HG03575 (cell line): ENCODE data around the gene APC2.

ENCODE experiments used
- ATAC-seq: cut with Tn5 transposase; IDR thresholded peaks from one replicate; pipeline ENCODE4 v1.9.1; 2021; ENCODE audit not compliant: unreplicated experiment, insufficient number of reproducible peaks, low FRiP score; ENCODE audit errors: extremely low read depth

The APC2 gene

GRCh38 chr19:1449467-1450442 is at the start of gene APC2:
APC2 (plus strand) TSS chr19:1450121; CDS start chr19:1453002, 2,881 bp downstream.
- no peak for ATAC-seq

- ATAC-seq: no peak
These were observed 49.4 kb upstream of the APC2 start for GRCh38 chr19:1400281-1401137.

GRCh38 chr19:1401138-1401888 is 48.6 kb upstream of the APC2 start, which contains the start of gene GAMT:
GAMT (minus strand) TSS chr19:1401542; CDS start chr19:1401476, 66 bp downstream.
- no peak for ATAC-seq

GRCh38 chr19:1401889-1402217 is 48.1 kb upstream of the APC2 start:
- no peak for ATAC-seq

- no peak for ATAC-seq
These were observed 47.4 kb upstream of the APC2 start for GRCh38 chr19:1402411-1403070.

GRCh38 chr19:1406774-1407527 is 43.0 kb upstream of the APC2 start:
- ATAC-seq: no peak

GRCh38 chr19:1407528-1408299 is 42.2 kb upstream of the APC2 start, which contains the start of gene DAZAP1:
DAZAP1 (plus strand) TSS chr19:1407586; CDS start chr19:1407774, 188 bp downstream.
- no peak for ATAC-seq

- no peak for ATAC-seq
These were observed 41.4 kb upstream of the APC2 start for GRCh38 chr19:1408300-1409203.

GRCh38 chr19:1409204-1410005 is 40.5 kb upstream of the APC2 start:
- ATAC-seq: no peak

GRCh38 chr19:1410136-1410786 is 39.7 kb upstream of the APC2 start:
- ATAC-seq: no peak

GRCh38 chr19:1410789-1411188 is 39.1 kb upstream of the APC2 start:
- ATAC-seq: no peak

GRCh38 chr19:1411255-1412191 is 38.4 kb upstream of the APC2 start:
- ATAC-seq: no peak

GRCh38 chr19:1412323-1412923 is 37.5 kb upstream of the APC2 start:
- ATAC-seq: no peak
